Endometrial microvascular endothelial cells (primary cell): ENCODE data around the gene KIF19. TPM values are rescaled to one million over a fixed set of nuclear protein-coding genes. Genes with fewer than 3 reads are reported as not detected.
"Not testable (repeated sequence)": the region's sequence is repeated elsewhere in the genome, so short reads cannot be mapped to it uniquely, and the experiment has no call there.

Source experiments
- in situ Hi-C: cut with HindIII; loops from 2 replicates; pipeline ENCODE4 v1.10.0; 2017; ENCODE audit warnings: low sequenced_read_pairs, low pct_unique_long_range_greater_than_20kb; ENCODE audit errors: inconsistent ontology term
- total RNA-seq: library from RNA; depleted of rRNA; stranded (reverse); fragments of >200 nt; gene quantifications from one replicate; pipeline ENCODE4 v1.2.3, GENCODE V29; 2015; ENCODE audit errors: inconsistent ontology term

Gene KIF19
- total RNA-seq, result 0.09 TPM

GRCh38 chr17:74325743-74326379 is at the start of gene KIF19:
Gene KIF19 (plus strand): TSS chr17:74326226. CDS start chr17:74326350, 124 bp downstream.
- in situ Hi-C loops, result no loop called here

GRCh38 chr17:74276541-74277009 is 49.5 kb upstream of the KIF19 start:
- in situ Hi-C loops, result no loop called here

GRCh38 chr17:74277935-74278334 is 48.1 kb upstream of the KIF19 start:
- in situ Hi-C loops, result no loop called here

GRCh38 chr17:74279617-74280016 is 46.4 kb upstream of the KIF19 start:
- in situ Hi-C loops, result not testable (repeated sequence)

- in situ Hi-C loops, result no loop called here
Measured at GRCh38 chr17:74280093-74280513, 45.9 kb upstream of the KIF19 start.

GRCh38 chr17:74281799-74282198 is 44.2 kb upstream of the KIF19 start:
- in situ Hi-C loops, result no loop called here

- in situ Hi-C loops, result not testable (repeated sequence)
Measured at GRCh38 chr17:74282274-74282586, 43.8 kb upstream of the KIF19 start.

- in situ Hi-C loops, result no loop called here
Measured at GRCh38 chr17:74282587-74283370, 43.2 kb upstream of the KIF19 start.

GRCh38 chr17:74283371-74283673 is 42.7 kb upstream of the KIF19 start:
- in situ Hi-C loops, result no loop called here

- in situ Hi-C loops, result no loop called here
Measured at GRCh38 chr17:74287031-74287602, 38.9 kb upstream of the KIF19 start.

GRCh38 chr17:74288785-74289184 is 37.2 kb upstream of the KIF19 start:
- in situ Hi-C loops, result no loop called here

GRCh38 chr17:74289688-74290087 is 36.3 kb upstream of the KIF19 start:
- in situ Hi-C loops, result no loop called here

- in situ Hi-C loops, result no loop called here
Measured at GRCh38 chr17:74290340-74290739, 35.7 kb upstream of the KIF19 start.

- in situ Hi-C loops, result no loop called here
Measured at GRCh38 chr17:74292495-74292894, 33.5 kb upstream of the KIF19 start.

GRCh38 chr17:74295625-74296547 is 30.1 kb upstream of the KIF19 start:
- in situ Hi-C loops, result no loop called here

GRCh38 chr17:74296548-74296936 is 29.5 kb upstream of the KIF19 start:
- in situ Hi-C loops, result no loop called here

GRCh38 chr17:74297941-74298340 is 28.1 kb upstream of the KIF19 start:
- in situ Hi-C loops, result no loop called here

GRCh38 chr17:74298778-74299177 is 27.2 kb upstream of the KIF19 start:
- in situ Hi-C loops, result no loop called here
